Endothelial cell (in vitro differentiated cells): ENCODE results near the gene OCA2. TPM values are rescaled to one million over a fixed set of nuclear protein-coding genes. Genes with fewer than 3 reads are reported as not detected.
"Not testable (repeated sequence)": the region's sequence is repeated elsewhere in the genome, so short reads cannot be mapped to it uniquely, and the experiment has no call there.

Experiments used
- DNase-seq: peaks from one replicate; pipeline ENCODE4 v3.0.0; 2021; ENCODE audit warnings: low spot score
- H3K27ac Mint-ChIP-seq: one replicate; pipeline ENCODE4 v1.8.0; 2021; ENCODE audit warnings: mixed read lengths, inconsistent platforms; ENCODE audit not compliant: unreplicated experiment
- H3K27me3 Mint-ChIP-seq: one replicate; pipeline ENCODE4 v1.8.0; 2021; ENCODE audit warnings: mild to moderate bottlenecking, moderate library complexity, mixed read lengths, inconsistent platforms; ENCODE audit not compliant: unreplicated experiment
- H3K36me3 Mint-ChIP-seq: one replicate; pipeline ENCODE4 v1.8.0; 2021; ENCODE audit warnings: mild to moderate bottlenecking, low read depth, mixed read lengths, inconsistent platforms; ENCODE audit not compliant: unreplicated experiment
- H3K4me1 Mint-ChIP-seq: one replicate; pipeline ENCODE4 v1.8.0; 2021; ENCODE audit warnings: mild to moderate bottlenecking, mixed read lengths, inconsistent platforms; ENCODE audit not compliant: unreplicated experiment
- H3K4me3 Mint-ChIP-seq: one replicate; pipeline ENCODE4 v1.8.0; 2021; ENCODE audit warnings: mild to moderate bottlenecking, mixed read lengths, inconsistent platforms; ENCODE audit not compliant: unreplicated experiment
- H3K9me3 Mint-ChIP-seq: one replicate; pipeline ENCODE4 v1.8.0; 2021; ENCODE audit warnings: mixed read lengths, inconsistent platforms; ENCODE audit not compliant: unreplicated experiment
- CTCF ChIP-seq: fragments of 200-600 bp; sonication (generic); IDR thresholded peaks from one replicate; pipeline ENCODE4 v1.5.0; 2021; ENCODE audit warnings: antibody characterized with exemption; ENCODE audit not compliant: unreplicated experiment
- total RNA-seq: library from RNA; stranded (reverse); fragmentation: NEBNext Ultra II Directional; extraction: Animal tissue kit (Norgen Biotek cat#: 25700); gene quantifications from one replicate; pipeline ENCODE4 v1.2.1, GENCODE V29; 2021; ENCODE audit not compliant: unreplicated experiment

OCA2 gene
- total RNA-seq, 1 donor from 2014 or later: not detected

- peaks cover 41% of the 10 kb centered on the region for H3K36me3 Mint-ChIP-seq
- peak overlapping the region; percentile 38 for H3K4me3 Mint-ChIP-seq
- no peaks in the 10 kb centered on the region for H3K9me3 Mint-ChIP-seq
- DNase-seq: peak; percentile 84
- no peaks in the 10 kb centered on the region for H3K4me1 Mint-ChIP-seq
- peaks cover 7% of the 10 kb centered on the region for H3K27me3 Mint-ChIP-seq
- H3K27ac Mint-ChIP-seq: no peak overlapping the region
- TF ChIP-seq CTCF: peak; percentile 44
Measured at GRCh38 chr15:28123408-28124023, 24.4 kb upstream of the OCA2 start.

GRCh38 chr15:28122038-28122949, 23.2 kb upstream of the OCA2 start:
- Mint-ChIP-seq H3K27me3 (peaks cover 7% of the 10 kb centered on the region), H3K36me3 (peaks cover 50% of the 10 kb centered on the region), H3K4me1 (no peaks in the 10 kb centered on the region), H3K9me3 (no peaks in the 10 kb centered on the region), H3K27ac (peak overlapping the region; percentile 77), H3K4me3 (no peak overlapping the region)
- no peak for DNase-seq
- TF ChIP-seq CTCF: no peak

GRCh38 chr15:28121577-28121976, 22.5 kb upstream of the OCA2 start:
- not testable (repeated sequence) for H3K4me1 Mint-ChIP-seq, DNase-seq, H3K27ac Mint-ChIP-seq, H3K27me3 Mint-ChIP-seq, H3K9me3 Mint-ChIP-seq
- H3K4me3 Mint-ChIP-seq: peak overlapping the region; percentile 78
- peaks cover 46% of the 10 kb centered on the region for H3K36me3 Mint-ChIP-seq

GRCh38 chr15:28120359-28120640, 21.2 kb upstream of the OCA2 start:
- no peak for DNase-seq
- TF ChIP-seq CTCF: no peak
- H3K4me3 Mint-ChIP-seq: no peak overlapping the region

GRCh38 chr15:28118531-28118930, 19.4 kb upstream of the OCA2 start:
- peaks cover 7% of the 10 kb centered on the region for H3K27me3 Mint-ChIP-seq
- TF ChIP-seq CTCF: no peak
- H3K9me3 Mint-ChIP-seq: no peaks in the 10 kb centered on the region
- no peak overlapping the region for H3K4me3 Mint-ChIP-seq
- no peaks in the 10 kb centered on the region for H3K4me1 Mint-ChIP-seq
- no peak overlapping the region for H3K27ac Mint-ChIP-seq
- DNase-seq: no peak
- peaks cover 56% of the 10 kb centered on the region for H3K36me3 Mint-ChIP-seq

More at GRCh38 chr15:28120359-28120640, 21.2 kb upstream of the OCA2 start:
- no peaks in the 10 kb centered on the region for H3K4me1 Mint-ChIP-seq
- no peak overlapping the region for H3K27ac Mint-ChIP-seq
- peaks cover 53% of the 10 kb centered on the region for H3K36me3 Mint-ChIP-seq
- no peaks in the 10 kb centered on the region for H3K9me3 Mint-ChIP-seq
- peaks cover 7% of the 10 kb centered on the region for H3K27me3 Mint-ChIP-seq
